Right lobe of liver (tissue), 6 donors: Measurements from ENCODE around the gene EIF4G1. TPM values are rescaled to one million over a fixed set of nuclear protein-coding genes. Genes with fewer than 3 reads are reported as not detected.

Experiments used
- ATAC-seq, 4 donors: fragments of 200-7000 bp; cut with Tn5 transposase; one replicate each; pipeline ENCODE4 v1.9.1; 2020; ENCODE audit warnings: mild to moderate bottlenecking in 4 of 4, moderate library complexity in 4 of 4
- DNase-seq, 3 donors: peaks; one replicate each; pipeline ENCODE4 v3.0.0-alpha.2; 2020
- H3K27ac ChIP-seq, 3 donors: fragments of 200-600 bp; one replicate each; pipeline ENCODE4 v1.8.0; 2022
- H3K27me3 ChIP-seq, 2 donors: fragments of 200-600 bp; one replicate each; pipeline ENCODE4 v1.8.0; 2022
- H3K36me3 ChIP-seq, 4 donors: fragments of 200-600 bp; sonication (generic) in 1 of 4; one replicate each; pipeline versions ENCODE4 v1.5.1 to v1.8.0; 2017 to 2022; ENCODE audit warnings: control low read depth in 1 of 4
- H3K4me1 ChIP-seq, 4 donors: fragments of 200-600 bp; sonication (generic) in 1 of 4; one replicate each; pipeline versions ENCODE4 v1.5.1 to v1.8.0; 2017 to 2022; ENCODE audit warnings: control low read depth in 1 of 4
- H3K4me3 ChIP-seq, 3 donors: fragments of 200-600 bp; one replicate each; pipeline ENCODE4 v1.8.0; 2022
- H3K9me3 ChIP-seq, 4 donors: fragments of 200-600 bp; sonication (generic) in 1 of 4; one replicate each; pipeline versions ENCODE4 v1.5.1 to v1.8.0; 2017 to 2022; ENCODE audit warnings: control low read depth in 1 of 4
- CTCF ChIP-seq, 4 donors: fragments of 200-600 bp in 3 of 4; fragments of 450-650 bp in 1 of 4; IDR thresholded peaks; one replicate each; pipeline versions ENCODE4 v1.5.1 to v1.8.0; 2016 to 2022; ENCODE audit warnings: antibody characterized with exemption in 4 of 4, mild to moderate bottlenecking in 2 of 4
- POLR2A ChIP-seq: fragments of 450-650 bp; IDR thresholded peaks from one replicate; pipeline ENCODE4 v1.6.1; 2017; ENCODE audit warnings: antibody characterized with exemption, mild to moderate bottlenecking
- WGBS: methylation state at CpG from one replicate; pipeline ENCODE4 v1.1.6; 2018; ENCODE audit warnings: low coverage, low lambda C conversion rate; ENCODE audit not compliant: insufficient coverage; ENCODE audit errors: missing lambda C conversion rate; 5-methylcytosine and 5-hydroxymethylcytosine counted together
- intact Hi-C, 2 donors: fragments of 100-400 bp; cut with DNase I; formaldehyde crosslinking; loops; one replicate each; pipeline versions ENCODE4 v1.11.2 to v1.14.1; 2022
- total RNA-seq, 6 experiments: library from RNA; depleted of rRNA in 2 of 6; stranded (reverse); fragments of >200 nt in 2 of 6; fragmentation: NEBNext Ultra II Directional in 3 of 6; extraction: Animal tissue kit (Norgen Biotek cat#: 25700) in 3 of 6; gene quantifications; one replicate each; pipeline versions ENCODE4 v1.1.0 to v1.2.4, GENCODE V29; 2016 to 2023
- donor health status: DM: no; HTN: yes; CAD: no.
- donor health status: DM: no; HTN: no; CAD: no.
- donor health status: DM: no; HTN: no; CAD: no.
- donor health status: DM: no; HTN: yes; CAD: no.
- donor health status: DM: no; HTN: yes; CAD: no.

EIF4G1 gene
- total RNA-seq, 6 experiments from 2014 or later = 262 to 368 (median 291) TPM

- peak in 2 of 4 donors; percentile 1 to 2 for ATAC-seq
- TF ChIP-seq POLR2A (no peak), CTCF (IDR thresholded peaks at IDR 0.05) (no peak)
- WGBS = 23% methylated on average over 5 of the region's 5 CpGs
- H3K36me3 ChIP-seq = peaks cover 0 to 30% (median 12%) of the 10 kb centered on the region in 4 donors
- DNase-seq = peak in 1 of 3 donors; percentile 19
- H3K4me3 ChIP-seq = peak overlapping the region; percentile 47 to 70 (median 63)
- H3K4me1 ChIP-seq = peaks cover 0 to 16% (median 0%) of the 10 kb centered on the region in 4 donors
- intact Hi-C loops = loop anchor here (10.0 kb wide), 2 partner anchors 87 to 137 kb away; no protein-coding TSS in a partner anchor
- no peaks in the 10 kb centered on the region for H3K9me3 ChIP-seq
- H3K27ac ChIP-seq = peak overlapping the region; percentile 82 to 96 (median 91)
- H3K27me3 ChIP-seq = no peaks in the 10 kb centered on the region
These were observed 63.0 kb downstream of the EIF4G1 start for GRCh38 chr3:184377374-184377773.

GRCh38 chr3:184377882-184378445 lies 63.6 kb downstream of the EIF4G1 start, which contains the start of gene THPO:
Gene THPO, minus strand, starts transcription at chr3:184378207. Its CDS starts 1,948 bp downstream, at chr3:184376259.
- intact Hi-C loops = loop anchor here (10.0 kb wide), 2 partner anchors 87 to 137 kb away; no protein-coding TSS in a partner anchor
- Histone ChIP-seq H3K27ac (peak within 1 kb of the TSS; percentile 82 to 96 (median 91)), H3K9me3 (no peaks in the 10 kb centered on the region), H3K27me3 (no peaks in the 10 kb centered on the region), H3K36me3 (peaks cover 0 to 26% (median 11%) of the 10 kb centered on the region in 4 donors), H3K4me1 (peaks cover 0 to 16% (median 0%) of the 10 kb centered on the region in 4 donors), H3K4me3 (peak within 1 kb of the TSS; percentile 47 to 70 (median 63))
- DNase-seq (peak; percentile 89 to 95 (median 93)), ATAC-seq (peak; percentile 83 to 91 (median 88))
- WGBS = 31% methylated on average over 7 of the region's 7 CpGs
- no peak for TF ChIP-seq CTCF (IDR thresholded peaks at IDR 0.05)
- peak; percentile 88 for TF ChIP-seq POLR2A

- TF ChIP-seq CTCF (IDR thresholded peaks at IDR 0.05) (no peak), POLR2A (no peak)
- peaks cover 0 to 16% (median 0%) of the 10 kb centered on the region in 4 donors for H3K4me1 ChIP-seq
- intact Hi-C loops = loop anchor here (10.0 kb wide), 2 partner anchors 86 to 136 kb away; no protein-coding TSS in a partner anchor
- H3K27me3 ChIP-seq = no peaks in the 10 kb centered on the region
- ATAC-seq (peak in 1 of 4 donors; percentile 3), DNase-seq (peak in 1 of 3 donors; percentile 40)
- no peaks in the 10 kb centered on the region for H3K9me3 ChIP-seq
- peak overlapping the region; percentile 82 to 96 (median 91) for H3K27ac ChIP-seq
- WGBS = 15% methylated on average over 10 of the region's 10 CpGs
- peaks cover 0 to 18% (median 8%) of the 10 kb centered on the region in 4 donors for H3K36me3 ChIP-seq
- peak overlapping the region; percentile 47 to 70 (median 63) for H3K4me3 ChIP-seq
These were observed 64.4 kb downstream of the EIF4G1 start for GRCh38 chr3:184378651-184379357.

- Histone ChIP-seq H3K4me1 (peaks cover 0 to 16% (median 0%) of the 10 kb centered on the region in 4 donors), H3K36me3 (peaks cover 0 to 18% (median 5%) of the 10 kb centered on the region in 4 donors), H3K27me3 (no peaks in the 10 kb centered on the region), H3K9me3 (no peaks in the 10 kb centered on the region), H3K4me3 (peak within 1 kb of the TSS; percentile 54 to 70 (median 63)), H3K27ac (peak within 1 kb of the TSS; percentile 82 to 96 (median 91))
- TF ChIP-seq POLR2A = no peak
- TF ChIP-seq CTCF (IDR thresholded peaks at IDR 0.05) = no peak
- DNase-seq (peak in 1 of 3 donors; percentile 62), ATAC-seq (peak; percentile 2 to 28 (median 12))
- WGBS = 13% methylated on average over 19 of the region's 71 CpGs
- intact Hi-C loops = loop anchor here (10.0 kb wide), 2 partner anchors 85 to 135 kb away; no protein-coding TSS in a partner anchor
These were observed 65.2 kb downstream of the EIF4G1 start, which contains the start of gene CHRD for GRCh38 chr3:184379358-184380184. Gene CHRD, plus strand, starts transcription at chr3:184380054. Its CDS starts 265 bp downstream, at chr3:184380319.
